Mucosa of descending colon (tissue), 3 donors: Measurements from ENCODE around the gene REEP3. TPM values are rescaled to one million over a fixed set of nuclear protein-coding genes. Genes with fewer than 3 reads are reported as not detected.
A peak's percentile ranks its signal among the peaks of the same experiment; 100 is the strongest.
"Not testable (repeated sequence)": the region's sequence is repeated elsewhere in the genome, so short reads cannot be mapped to it uniquely, and the experiment has no call there.

Experiments used
- ATAC-seq: fragments of 200-7000 bp; cut with Tn5 transposase; one replicate; pipeline ENCODE4 v1.9.1; 2020; ENCODE audit warnings: mild to moderate bottlenecking, moderate library complexity
- DNase-seq, 3 donors: peaks; one replicate each; pipeline ENCODE4 v3.0.0-alpha.2; 2020
- H3K36me3 ChIP-seq: fragments of 200-600 bp; one replicate; pipeline ENCODE4 v1.8.0; 2021; ENCODE audit warnings: low read depth, mild to moderate bottlenecking
- H3K4me1 ChIP-seq: fragments of 200-600 bp; one replicate; pipeline ENCODE4 v1.8.0; 2021; ENCODE audit warnings: low read depth, mild to moderate bottlenecking
- H3K4me3 ChIP-seq: fragments of 200-600 bp; one replicate; pipeline ENCODE4 v1.8.0; 2021; ENCODE audit warnings: mild to moderate bottlenecking
- H3K9me3 ChIP-seq: fragments of 200-600 bp; one replicate; pipeline ENCODE4 v1.8.0; 2021; ENCODE audit warnings: mild to moderate bottlenecking
- CTCF ChIP-seq: fragments of 200-600 bp; IDR thresholded peaks from one replicate; pipeline ENCODE4 v1.8.0; 2022; ENCODE audit warnings: antibody characterized with exemption, mild to moderate bottlenecking
- intact Hi-C, 2 donors: fragments of 100-400 bp; cut with DNase I in 1 of 2; cut with micrococcal nuclease in 1 of 2; formaldehyde crosslinking; loops; one replicate each; pipeline versions ENCODE4 v1.11.0 to v1.11.1; 2022; cut with DNase I, micrococcal nuclease
- total RNA-seq, 3 donors: library from RNA; stranded (reverse); fragmentation: NEBNext Ultra II Directional in 2 of 3; extraction: Animal tissue kit (Norgen Biotek cat#: 25700) in 2 of 3; gene quantifications; one replicate each; pipeline versions ENCODE4 v1.2.1 to v1.2.4, GENCODE V29; 2021 to 2023
- donor health status: DM: no; HTN: no; CAD: no; lungs with moderate emphysema.
- donor health status: DM: no; HTN: no; CAD: no.
- donor health status: DM: no; HTN: yes; CAD: no.

REEP3 gene
- total RNA-seq, 3 donors from 2014 or later: 42.1 to 61.2 (median 43.4) TPM

GRCh38 chr10:63481815-63482421 lies 39.3 kb upstream of the REEP3 start:
- no peak for TF ChIP-seq CTCF
- intact Hi-C loops: no loop called here
- H3K4me1 ChIP-seq: peaks cover 11% of the 10 kb centered on the region
- ATAC-seq (no peak), DNase-seq (no peak)
- no peaks in the 10 kb centered on the region for H3K36me3 ChIP-seq
- H3K4me3 ChIP-seq: no peak overlapping the region
- no peaks in the 10 kb centered on the region for H3K9me3 ChIP-seq

- no peaks in the 10 kb centered on the region for H3K9me3 ChIP-seq
- TF ChIP-seq CTCF: no peak
- H3K36me3 ChIP-seq: no peaks in the 10 kb centered on the region
- H3K4me1 ChIP-seq: peaks cover 4% of the 10 kb centered on the region
- DNase-seq (no peak), ATAC-seq (no peak)
- no peak overlapping the region for H3K4me3 ChIP-seq
- intact Hi-C loops: no loop called here
Measured at GRCh38 chr10:63483983-63484382, 37.2 kb upstream of the REEP3 start.

- intact Hi-C loops: no loop called here
- no peak for ATAC-seq
- H3K9me3 ChIP-seq: no peaks in the 10 kb centered on the region
- no peak overlapping the region for H3K4me3 ChIP-seq
- no peak for TF ChIP-seq CTCF
- H3K4me1 ChIP-seq: no peaks in the 10 kb centered on the region
- DNase-seq: no peak
- H3K36me3 ChIP-seq: no peaks in the 10 kb centered on the region
Measured at GRCh38 chr10:63487990-63488389, 33.2 kb upstream of the REEP3 start.

- no peak for DNase-seq
- Histone ChIP-seq H3K9me3 (no peaks in the 10 kb centered on the region), H3K4me1 (no peaks in the 10 kb centered on the region), H3K4me3 (no peak overlapping the region), H3K36me3 (no peaks in the 10 kb centered on the region)
- ATAC-seq: no peak
- intact Hi-C loops: no loop called here
- TF ChIP-seq CTCF: no peak
Measured at GRCh38 chr10:63489838-63490237, 31.4 kb upstream of the REEP3 start.

GRCh38 chr10:63491588-63492316 lies 29.4 kb upstream of the REEP3 start:
- H3K4me3 ChIP-seq: no peak overlapping the region
- DNase-seq (no peak), ATAC-seq (peak; percentile 44)
- intact Hi-C loops: no loop called here
- no peak for TF ChIP-seq CTCF
- H3K36me3 ChIP-seq: no peaks in the 10 kb centered on the region
- H3K9me3 ChIP-seq: no peaks in the 10 kb centered on the region
- H3K4me1 ChIP-seq: no peaks in the 10 kb centered on the region

GRCh38 chr10:63492317-63492690 lies 28.9 kb upstream of the REEP3 start:
- H3K4me1 ChIP-seq, DNase-seq, intact Hi-C loops, H3K4me3 ChIP-seq, H3K36me3 ChIP-seq, H3K9me3 ChIP-seq: not testable (repeated sequence)
- peak; percentile 8 for ATAC-seq
